GM21515 (cell line): ENCODE data around the gene CPNE4.
A peak's percentile ranks its signal among the peaks of the same experiment; 100 is the strongest.
"Not testable (repeated sequence)": the region's sequence is repeated elsewhere in the genome, so short reads cannot be mapped to it uniquely, and the experiment has no call there.

Source experiments
- ATAC-seq: cut with Tn5 transposase; IDR thresholded peaks from one replicate; pipeline ENCODE4 v1.9.1; 2021; ENCODE audit not compliant: unreplicated experiment

CPNE4 gene

DNA sequence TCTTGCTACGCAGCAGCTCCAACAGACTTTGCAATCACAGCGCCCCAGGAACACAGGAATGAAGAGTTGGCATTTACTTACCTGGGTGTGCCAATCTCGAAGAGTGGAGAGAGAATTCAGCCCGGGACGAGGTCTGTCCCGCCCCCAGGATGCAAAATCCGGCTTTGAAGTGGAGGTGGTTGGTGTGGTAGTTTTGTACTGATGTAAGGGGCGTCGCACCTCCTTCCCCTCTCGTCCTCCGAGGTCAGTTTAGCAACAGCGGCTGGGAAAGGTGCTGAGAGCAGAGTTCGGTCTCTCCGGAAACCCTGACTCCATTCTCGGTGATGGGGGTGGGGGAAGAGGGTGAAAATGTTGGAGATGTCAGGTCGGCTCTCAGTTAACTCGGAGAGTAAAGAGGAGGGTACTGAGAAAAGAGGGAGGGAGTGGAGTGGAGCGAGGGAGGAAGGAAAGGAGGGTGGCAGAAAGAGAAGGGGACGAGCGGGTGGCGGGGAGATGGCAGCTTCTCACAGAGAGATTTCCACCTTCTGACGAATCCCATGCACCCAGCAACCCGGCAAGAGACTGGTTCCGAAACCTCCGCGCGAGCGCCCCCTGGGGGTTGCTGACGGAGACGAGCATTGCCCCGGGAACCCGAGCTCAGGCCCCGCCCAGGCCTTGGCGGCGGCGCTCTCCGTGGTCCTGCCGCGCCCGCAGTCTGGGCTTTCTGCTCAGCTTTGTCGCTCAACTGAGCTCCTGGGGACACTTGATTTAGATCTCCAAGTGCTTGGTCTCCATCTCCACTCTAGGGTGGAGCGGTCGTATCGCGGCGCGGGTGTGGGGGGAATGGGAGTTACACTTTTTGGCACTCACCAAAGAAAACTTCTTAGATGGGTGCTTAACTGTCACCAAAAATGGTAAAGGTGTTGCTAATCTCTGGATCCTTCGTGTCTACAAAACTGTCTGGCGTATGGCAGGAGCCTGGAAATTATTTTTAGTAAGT is at the start of gene CPNE4:
Gene CPNE4 (minus strand): TSS at position 529 of the 979 bp plus-strand sequence.
- peak; percentile 89 for ATAC-seq

DNA sequence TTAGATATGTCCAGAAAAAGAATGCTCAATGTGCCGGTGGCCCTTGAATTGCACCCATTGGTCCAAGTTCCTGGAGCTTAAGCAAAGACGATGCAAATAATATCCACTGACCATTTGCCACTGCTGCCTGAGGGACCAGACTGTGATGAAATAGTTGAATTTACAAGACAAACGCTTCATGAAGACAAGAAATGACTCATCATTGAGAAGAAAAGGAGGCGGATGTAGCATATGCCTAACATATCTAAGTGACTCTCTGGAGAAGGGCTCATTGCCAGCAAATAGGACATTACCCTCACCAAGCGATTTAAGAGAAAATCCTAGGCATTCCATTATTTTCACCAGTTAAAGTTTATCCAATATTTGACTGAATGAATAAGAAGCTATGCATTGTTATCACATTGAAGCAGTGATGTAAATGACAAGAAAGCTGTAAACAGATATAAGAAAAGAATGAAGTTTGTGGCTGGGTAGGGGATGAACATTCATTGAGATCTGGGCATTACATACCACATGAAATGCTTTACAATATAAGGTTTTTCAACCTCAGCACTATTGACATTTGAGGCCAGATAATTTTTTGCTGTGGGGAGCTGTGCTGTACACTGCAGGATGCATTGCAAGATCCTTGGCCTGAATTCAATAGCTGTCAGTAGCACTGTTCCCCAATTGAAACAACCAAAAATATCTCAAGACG is 48.9 kb upstream of the CPNE4 start:
- no peak for ATAC-seq

DNA sequence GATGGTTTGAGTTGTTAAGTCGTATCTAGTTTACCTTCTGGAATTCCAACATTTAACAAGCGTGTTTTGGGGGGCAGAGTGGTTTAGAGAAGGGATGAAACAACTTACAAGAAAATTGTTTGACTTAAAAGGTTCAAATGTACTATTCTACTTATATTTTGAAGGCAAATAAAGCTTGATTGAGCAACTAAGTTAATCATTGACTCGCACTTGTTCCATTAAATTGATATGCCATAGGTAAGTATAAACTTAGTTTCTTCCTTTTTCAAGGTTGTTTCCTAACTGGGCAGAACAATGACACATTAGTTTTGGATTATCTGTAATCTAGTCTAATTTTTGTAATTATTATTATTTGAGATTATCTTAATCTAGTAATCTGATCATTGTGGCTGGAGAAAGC is 48.3 kb upstream of the CPNE4 start:
- ATAC-seq, result no peak

DNA sequence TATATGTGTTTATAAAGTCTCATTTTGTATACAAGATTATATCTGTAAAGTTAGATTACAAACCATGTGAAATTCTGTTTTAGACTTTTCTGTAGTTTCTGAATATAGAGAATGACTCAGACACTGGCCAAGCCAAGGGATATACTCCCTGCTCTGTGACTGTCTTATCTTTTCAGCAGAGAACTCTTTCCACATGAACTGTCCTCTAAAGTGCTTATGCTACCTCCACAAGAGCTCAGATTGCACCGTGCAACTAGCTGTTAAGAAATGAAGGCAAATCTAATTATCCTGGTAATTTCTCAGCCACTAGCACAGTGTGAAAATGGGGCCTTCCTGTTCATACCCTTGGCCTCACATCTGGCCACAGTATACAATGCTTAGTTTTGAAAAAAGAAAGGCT is 44.3 kb upstream of the CPNE4 start:
- no peak for ATAC-seq

DNA sequence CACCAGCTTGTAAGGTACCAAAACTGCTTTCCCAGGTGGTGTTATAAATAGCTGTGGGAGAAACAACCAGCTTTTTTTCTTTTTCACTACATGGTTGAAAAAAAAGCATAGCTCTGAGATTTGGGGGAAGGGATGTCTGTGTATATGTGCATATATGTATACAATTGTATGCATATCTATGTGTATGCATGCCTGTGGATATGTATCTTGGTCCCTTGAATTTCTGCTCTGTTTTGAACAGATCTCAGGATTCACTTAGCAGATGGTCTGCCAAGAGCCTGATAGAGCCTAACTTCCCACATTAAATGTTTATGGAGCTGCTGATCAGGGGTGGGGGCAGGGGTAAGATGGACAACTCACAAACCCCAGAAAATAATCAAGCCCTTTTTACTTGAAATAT is 39.0 kb upstream of the CPNE4 start:
- no peak for ATAC-seq

DNA sequence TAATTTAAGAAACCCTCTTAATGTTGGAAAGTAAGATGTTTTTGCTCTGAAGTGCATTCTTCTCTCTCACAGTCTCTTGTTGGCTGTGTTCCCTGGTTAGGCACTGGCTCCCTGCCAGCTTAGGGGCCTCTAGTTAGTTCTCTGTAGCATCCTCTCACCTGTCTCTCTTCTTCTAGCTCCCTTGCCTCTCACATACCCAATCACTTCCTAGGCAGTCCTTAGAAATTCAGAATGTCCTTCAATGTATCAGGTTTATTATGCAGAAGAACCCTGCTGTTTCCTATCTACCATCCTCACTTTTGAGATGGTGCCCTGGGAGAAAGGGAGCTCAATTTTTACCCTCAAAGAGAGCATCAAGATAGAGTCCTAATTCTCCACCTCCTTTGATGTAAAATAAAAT is 36.2 kb upstream of the CPNE4 start:
- no peak for ATAC-seq

DNA sequence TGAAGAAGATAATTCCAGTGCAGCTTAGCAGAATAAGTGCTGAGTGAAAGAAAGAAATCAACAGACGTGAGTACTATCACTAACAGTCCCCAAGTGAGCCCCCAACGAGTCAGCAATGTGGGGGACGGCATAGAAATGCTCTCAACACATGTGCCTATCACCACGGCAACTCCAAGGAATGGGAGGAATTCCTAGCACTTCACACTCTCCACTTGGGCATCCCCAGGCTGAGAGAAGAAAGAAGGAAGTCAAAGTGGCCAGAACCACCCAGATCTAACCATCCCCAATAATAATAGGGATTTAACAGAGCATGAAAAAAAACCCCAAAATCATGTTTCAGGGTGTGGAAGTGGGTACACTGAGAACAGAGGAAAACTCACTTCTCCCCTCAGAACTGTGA is 29.3 kb upstream of the CPNE4 start:
- ATAC-seq, result no peak

DNA sequence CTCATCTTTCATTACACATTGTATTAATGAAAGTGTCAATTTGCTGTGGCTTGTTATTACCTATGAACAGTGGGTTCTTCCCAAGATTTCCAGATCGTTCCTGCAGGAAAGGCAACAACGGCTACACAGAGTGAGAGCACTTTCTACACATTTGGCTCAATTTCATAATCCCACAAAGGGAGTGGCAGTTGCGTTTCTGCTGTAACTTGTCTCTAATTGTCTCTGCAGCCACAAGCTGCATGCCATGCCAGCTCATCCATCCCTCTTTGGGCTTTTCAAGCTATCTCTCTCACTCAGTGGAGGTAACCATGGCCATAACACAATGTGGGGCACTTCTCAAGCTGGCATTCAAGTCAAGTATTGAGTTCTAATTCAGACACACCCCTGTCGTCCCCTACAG is 27.7 kb upstream of the CPNE4 start:
- no peak for ATAC-seq

DNA sequence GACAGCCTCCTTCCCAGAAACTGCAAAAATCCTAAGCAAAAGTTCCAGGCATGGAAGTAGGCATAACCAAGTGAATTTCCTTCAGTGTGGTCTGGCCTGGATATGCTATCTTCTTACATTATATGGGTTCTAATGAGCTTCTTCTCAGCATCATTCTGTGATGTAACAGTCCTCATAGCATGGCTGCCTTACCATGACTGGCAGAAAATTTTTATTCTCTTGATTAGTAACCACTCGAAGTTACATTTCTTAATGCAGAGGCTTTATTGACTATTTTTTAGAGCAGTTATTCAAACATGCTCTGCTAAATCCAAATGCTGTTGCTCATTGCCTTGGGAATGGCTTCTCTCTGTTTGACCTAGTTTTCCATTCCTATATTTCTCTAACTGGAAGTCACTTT is 21.1 kb upstream of the CPNE4 start:
- no peak for ATAC-seq

DNA sequence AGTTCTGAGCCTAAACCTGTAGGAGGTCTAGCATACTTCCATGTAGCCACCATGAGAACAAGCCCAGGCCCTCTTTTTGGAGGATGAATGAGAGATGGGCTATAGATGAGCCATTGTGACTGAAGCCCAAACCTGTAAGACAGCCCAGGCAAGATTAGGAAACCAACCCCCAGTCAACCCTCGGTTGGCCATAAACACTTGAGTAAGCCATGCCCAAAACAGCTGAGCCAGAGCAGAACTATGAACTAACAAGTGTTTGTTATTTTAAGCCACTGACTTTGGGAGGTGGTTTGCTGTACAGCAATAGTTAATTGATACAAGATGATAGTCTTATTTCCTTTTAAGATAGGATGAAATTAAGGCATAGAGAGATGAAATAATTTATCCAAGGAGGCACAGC is 12.4 kb upstream of the CPNE4 start:
- no peak for ATAC-seq

DNA sequence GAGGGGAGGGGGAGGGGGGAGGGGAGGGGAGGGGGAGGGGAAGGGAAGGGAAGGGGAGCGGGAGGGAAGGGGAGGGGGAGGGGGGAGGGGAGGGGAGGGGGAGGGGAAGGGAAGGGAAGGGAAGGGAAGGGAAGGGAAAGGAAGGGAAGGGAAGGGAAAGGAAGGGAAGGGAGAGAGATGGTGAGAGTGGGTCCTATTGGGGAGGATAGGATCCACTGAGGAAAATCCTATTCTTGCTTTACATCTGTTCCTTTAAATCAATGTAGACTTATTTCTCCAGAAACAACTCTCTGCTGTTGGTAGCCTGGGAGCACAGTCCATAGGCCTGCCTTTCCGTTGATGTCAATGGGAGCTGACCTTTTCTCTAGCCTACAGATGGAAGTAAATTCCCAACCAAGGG is 10.1 kb upstream of the CPNE4 start:
- not testable (repeated sequence) for ATAC-seq

DNA sequence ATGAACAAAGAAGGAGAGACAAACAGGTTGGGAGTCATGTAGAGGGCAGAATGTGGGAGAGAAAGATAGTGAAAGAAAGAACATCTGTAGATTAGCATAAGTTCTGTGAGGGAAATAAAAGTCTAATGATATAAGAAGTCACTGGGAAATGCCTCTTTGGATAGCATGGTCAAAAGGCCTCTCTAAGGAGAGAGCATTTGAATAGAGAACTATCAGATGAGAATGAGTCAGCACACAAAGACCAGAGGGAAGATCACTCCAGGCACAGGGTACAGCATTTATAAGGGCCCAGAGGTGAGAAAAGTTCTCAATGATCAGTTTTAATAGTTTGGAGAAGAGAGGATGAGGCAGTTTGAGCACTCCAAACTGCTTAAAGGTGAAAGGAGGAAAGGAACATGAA is 7.9 kb upstream of the CPNE4 start:
- ATAC-seq, result no peak

DNA sequence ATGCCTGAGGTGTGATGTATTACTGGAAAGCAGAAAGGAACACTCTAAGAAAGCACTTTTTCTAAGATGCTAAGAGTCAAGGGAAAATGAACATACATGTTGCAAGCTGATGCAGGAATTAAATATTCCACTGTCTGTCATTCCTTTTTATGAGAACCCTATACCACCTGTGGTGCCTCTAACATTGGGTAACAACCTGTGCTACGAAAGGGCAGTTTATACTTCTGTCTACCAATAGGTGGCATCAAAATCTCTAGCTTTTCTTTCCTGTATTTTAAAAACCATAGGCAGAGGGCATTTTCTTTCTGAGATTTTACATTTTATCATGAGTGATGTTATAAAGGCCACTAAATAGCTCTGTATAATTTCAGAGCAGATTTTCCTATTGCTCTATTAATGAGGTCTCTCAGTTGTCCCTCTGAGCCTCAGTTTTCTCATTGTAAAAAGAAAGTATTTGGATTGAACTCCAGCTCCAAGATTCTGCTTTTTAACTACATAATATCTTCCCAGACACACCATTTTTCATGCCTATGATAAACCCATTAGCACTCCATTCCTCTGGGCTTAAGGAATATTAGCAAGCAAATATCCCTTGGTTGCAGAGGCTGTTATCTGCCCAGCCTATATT is 3.5 kb upstream of the CPNE4 start:
- no peak for ATAC-seq

DNA sequence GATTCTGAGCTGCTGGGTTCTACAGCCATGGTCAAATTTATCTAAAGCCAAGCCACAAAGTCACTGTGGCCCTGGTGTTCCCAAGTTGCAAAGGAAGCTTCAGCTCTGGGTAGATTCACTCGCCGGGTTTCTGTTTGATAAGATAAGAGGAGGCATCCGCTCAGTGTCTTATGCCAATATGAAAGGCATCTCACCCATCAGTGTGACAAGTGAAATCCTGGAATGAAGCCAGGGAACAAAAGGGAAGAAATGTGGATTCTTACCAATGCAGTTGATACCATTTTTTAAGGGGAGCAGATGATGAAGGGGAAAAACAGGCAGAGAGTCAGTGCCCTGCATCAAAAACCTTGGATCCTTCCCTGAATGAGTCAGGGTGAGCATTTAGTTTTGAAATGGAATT is 2.8 kb upstream of the CPNE4 start:
- no peak for ATAC-seq

DNA sequence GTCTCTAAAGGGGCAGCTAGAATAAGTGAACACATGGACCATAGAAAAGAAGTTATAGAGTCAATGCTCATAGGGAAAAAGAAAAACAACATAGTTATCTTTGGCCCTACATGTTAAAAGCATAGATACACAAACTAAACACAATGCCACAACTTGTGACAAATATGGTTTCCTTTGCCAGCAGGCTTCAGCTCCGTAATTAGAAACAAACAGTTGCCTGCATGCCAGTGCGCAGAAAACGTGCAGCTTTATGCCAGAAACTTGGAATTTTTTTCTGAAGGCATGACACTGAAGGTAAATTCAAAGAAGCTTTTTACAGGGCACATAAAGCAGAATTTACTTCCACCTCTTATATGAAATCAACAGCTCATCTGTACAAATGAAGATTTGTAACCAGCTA is 2.2 kb upstream of the CPNE4 start:
- ATAC-seq, result no peak

DNA sequence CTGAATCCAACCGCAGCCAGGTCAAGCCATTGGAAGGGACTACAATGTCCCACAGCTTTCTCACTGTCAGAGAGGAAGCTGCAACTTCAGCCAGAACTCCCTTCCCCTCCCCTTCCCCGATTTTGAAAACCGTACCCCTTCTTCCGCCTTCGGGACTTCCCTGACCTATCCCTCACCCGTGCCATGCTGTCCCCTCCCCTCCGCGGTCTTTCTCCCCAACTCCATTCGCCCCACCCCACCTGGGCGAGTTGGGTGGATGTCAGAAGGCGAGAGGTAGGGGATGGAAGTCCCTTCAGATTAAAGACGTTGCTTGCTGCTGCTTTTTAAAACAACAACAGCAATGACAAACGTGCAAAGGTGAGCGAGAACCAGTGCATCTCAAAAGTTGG is 723 bp downstream of the CPNE4 start:
- no peak for ATAC-seq

DNA sequence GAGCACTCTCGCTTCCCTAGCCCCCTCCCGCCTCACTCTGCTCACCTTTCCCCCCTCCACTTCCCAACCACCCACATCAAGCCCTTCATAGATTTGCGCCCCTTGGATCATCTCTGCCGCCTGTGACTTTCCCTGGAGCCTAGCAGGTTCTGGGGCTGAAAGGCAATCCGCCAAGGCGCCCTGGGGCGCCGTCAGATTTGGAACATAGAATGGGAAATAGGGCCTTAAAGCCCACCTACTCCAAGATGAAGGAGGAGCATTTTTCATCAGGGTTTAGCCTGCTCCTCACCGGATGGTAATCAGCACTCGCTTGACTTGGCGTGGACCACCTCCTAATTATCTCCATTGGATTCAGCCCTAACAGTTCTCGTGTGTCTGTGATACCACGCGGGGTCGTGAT is 1.3 kb downstream of the CPNE4 start:
- no peak for ATAC-seq

DNA sequence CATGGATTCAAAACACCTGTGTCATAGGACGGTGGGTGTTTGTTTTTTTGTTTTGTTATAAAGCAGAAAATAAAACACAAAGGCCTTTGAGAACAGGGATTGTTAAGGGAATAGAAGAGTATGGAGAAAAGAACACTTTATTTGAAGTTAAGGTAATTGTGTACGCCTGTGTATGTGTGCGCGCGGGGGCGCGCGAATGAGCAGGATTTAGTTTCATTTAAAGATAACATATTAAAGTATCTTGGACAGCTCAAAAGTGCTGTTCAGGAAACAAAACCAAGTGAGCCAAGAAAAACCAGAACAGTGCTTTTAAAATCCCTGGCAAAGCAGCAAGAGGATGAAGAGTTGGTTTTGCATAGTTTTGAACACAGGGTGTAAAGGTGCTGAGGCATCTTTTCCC is 1.9 kb downstream of the CPNE4 start:
- no peak for ATAC-seq

DNA sequence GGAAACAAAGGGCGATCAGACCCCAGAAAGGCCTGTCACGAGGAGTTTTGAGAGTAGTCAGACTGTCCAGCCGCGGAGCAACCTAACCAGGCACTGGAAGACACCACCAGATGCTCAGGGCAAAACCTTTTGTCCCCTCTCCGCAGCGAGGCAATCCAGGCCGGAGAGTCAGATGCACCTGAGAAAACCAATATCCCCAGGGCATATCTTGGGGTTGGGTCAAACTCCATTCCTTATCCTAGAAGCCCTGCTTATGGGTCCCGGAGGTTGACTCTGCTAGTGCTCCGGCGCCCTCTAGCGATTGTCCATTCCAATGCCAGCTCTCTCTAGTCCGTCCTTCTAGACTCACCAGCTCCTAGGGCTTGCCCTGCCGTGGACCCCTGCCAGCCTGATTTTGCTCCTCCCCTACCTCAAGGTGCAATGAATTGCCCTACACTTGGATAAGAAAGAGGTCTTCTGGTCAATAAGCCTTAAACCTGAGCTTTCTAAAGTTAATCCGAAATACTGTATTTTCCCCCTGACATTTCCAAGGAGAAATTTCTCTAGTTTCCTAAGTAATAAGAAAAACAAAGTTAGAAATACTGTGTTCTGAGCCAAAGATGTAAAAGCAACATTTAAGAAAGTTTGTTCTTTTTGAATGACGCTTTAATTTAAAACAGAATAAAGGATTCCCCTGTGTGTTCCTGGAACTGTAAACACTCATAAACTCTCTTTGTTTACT is 5.5 kb downstream of the CPNE4 start:
- peak; percentile 94 for ATAC-seq

DNA sequence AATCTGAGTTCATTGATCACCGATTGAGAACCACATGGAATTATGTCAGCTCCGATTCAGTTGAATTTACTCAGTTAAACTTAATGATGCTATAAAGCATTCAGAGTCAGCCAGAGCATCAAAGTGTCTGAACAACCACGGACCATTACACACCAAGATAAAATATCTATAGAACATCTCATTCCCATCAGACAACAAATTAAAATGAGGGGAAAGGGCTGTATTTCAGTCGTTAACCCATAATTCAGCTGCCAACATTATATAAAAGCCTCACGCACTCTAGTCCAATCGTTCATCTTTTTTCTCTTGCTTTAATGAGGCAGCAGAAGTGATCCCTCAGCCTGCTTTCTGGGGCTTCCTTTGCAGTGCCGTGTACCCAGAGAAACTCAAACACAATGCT is 11.9 kb downstream of the CPNE4 start:
- no peak for ATAC-seq

DNA sequence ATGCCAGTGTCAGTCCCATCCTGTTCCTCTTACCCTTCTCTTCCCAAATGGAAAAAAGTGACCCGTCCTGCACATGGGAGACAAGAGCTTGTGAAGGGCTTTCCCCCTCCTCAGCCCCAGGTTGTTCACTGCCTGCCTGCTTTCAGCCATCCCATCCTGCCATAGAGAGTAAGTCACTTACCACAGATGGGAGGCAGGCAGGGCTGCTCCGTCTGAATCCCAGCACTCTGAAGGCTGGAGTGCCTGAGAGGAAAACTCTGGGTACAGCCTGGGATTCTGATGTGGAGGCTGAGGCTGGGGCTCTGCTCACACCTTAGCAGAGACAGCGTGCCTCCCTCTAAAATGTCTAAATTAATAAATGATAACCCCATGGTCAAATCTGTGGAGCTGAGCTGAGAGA is 14.8 kb downstream of the CPNE4 start:
- no peak for ATAC-seq
